ENCODE measurements around the gene UNKL.

UNKL gene

DNA sequence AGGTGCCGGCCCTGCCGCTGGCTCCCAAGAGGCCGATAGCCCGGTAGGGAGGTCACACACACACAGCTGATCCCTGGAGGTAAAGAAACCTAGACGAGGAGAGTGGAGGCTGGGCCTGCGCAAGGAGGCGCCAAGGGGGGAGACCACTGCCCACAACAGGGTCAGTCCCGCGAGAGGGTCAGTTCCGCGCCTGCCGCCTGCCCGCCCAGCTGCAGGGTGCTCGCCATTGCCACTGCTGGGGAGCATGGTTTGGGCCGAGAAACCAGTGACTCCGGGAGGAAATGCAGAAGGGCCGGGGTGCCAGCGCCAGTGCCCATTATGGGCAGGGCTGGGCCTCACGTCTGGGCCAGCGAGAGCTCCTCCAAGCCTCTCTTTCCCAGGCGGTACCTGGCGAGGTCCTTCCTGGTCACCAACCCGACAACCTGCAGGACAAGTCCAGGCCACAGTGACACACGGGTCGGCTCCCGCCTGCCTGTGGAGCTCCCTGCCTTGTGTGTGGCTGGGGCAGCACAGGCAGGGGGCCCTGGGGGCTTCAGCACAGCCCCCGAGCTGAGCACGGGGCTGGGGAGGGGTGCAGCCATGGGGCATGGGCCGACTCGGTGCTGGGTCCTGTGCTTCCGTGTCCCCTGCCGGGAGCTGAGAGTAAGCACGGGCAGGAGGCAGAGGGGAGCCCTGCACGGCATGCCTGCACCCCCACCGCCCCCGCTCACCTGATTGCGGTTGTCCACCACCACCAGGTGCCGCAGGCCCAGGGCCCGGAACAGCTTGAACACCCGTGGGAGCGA is 32.0 kb upstream of the UNKL start:
- TF ChIP-seq, protein P1, sequence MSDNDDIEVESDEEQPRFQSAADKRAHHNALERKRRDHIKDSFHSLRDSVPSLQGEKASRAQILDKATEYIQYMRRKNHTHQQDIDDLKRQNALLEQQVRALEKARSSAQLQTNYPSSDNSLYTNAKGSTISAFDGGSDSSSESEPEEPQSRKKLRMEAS (IDR thresholded peaks at IDR 0.05) = no peak
- no peak for TF ChIP-seq RAD21 (IDR thresholded peaks at IDR 0.05; ENCODE audit: low read depth)

- TF ChIP-seq TCF12 (IDR thresholded peaks at IDR 0.05; ENCODE audit: low read depth) (no peak), ZBTB7A (IDR thresholded peaks at IDR 0.05; ENCODE audit: low read depth) (no peak), CEBPB (IDR thresholded peaks at IDR 0.05) (no peak), NFIC (IDR thresholded peaks at IDR 0.05) (no peak), TEAD4 (IDR thresholded peaks at IDR 0.05) (no peak)
- TF ChIP-seq, protein P2, sequence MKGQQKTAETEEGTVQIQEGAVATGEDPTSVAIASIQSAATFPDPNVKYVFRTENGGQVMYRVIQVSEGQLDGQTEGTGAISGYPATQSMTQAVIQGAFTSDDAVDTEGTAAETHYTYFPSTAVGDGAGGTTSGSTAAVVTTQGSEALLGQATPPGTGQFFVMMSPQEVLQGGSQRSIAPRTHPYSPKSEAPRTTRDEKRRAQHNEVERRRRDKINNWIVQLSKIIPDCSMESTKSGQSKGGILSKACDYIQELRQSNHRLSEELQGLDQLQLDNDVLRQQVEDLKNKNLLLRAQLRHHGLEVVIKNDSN (IDR thresholded peaks at IDR 0.05) = no peak
Observed at GRCh38 chr16:1445518-1446203, 31.2 kb upstream of the UNKL start.

DNA sequence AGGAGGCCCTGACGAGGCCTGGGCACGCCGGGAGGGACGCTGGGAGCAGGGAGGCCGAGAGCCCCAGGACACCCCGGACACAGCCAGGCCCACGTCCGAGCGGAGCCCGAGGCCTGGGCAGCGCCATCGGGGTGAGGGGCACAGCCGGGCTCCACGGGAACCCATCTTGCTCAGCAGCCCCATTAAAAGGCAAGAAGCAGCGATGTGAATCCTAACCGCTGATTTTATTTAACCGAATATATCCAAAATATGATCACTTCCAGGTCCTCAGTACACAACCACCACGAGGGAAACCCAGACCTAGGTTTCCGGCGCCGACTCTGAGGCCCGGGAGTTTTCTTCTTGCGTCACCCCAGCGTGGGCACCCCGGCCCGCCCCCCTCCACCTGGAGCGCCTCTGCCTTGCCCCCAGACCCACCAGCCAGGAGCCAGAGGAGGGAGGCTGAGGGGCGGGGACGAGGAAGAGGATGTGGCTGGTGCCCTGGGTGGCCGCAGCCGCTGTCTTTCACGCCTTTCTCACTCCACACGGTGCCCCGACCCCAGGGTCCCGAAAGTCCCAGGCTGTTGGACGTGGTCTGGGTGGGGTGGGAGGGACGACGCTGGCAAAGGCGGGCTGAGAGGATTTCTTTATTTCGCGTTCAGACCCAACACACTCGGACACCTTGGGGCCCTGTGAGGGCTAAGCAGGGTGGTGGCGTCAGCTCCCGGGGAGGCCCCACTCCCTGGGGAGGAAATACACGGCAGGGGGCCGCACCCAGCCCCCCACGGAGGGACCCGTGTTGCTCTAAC is 30.4 kb upstream of the UNKL start:
- TF ChIP-seq, protein P2 (IDR thresholded peaks at IDR 0.05) = no peak
- TF ChIP-seq TEAD4 (IDR thresholded peaks at IDR 0.05) (no peak), EGR1 (IDR thresholded peaks at IDR 0.05) (no peak), CREB1 (IDR thresholded peaks at IDR 0.05; ENCODE audit: low read depth) (no peak), RAD21 (IDR thresholded peaks at IDR 0.05; ENCODE audit: low read depth) (no peak), ZBTB7A (IDR thresholded peaks at IDR 0.05; ENCODE audit: low read depth) (no peak), TAF1 (IDR thresholded peaks at IDR 0.05; ENCODE audit: low read depth) (no peak), YY1 (IDR thresholded peaks at IDR 0.05; ENCODE audit: low read depth) (no peak), EP300 (IDR thresholded peaks at IDR 0.05; ENCODE audit: borderline replicate concordance) (no peak), FOXM1 (IDR thresholded peaks at IDR 0.05; ENCODE audit: borderline replicate concordance, low read depth) (no peak), TCF12 (IDR thresholded peaks at IDR 0.05; ENCODE audit: low read depth) (no peak), CEBPB (IDR thresholded peaks at IDR 0.05) (no peak)

- TF ChIP-seq TAF1 (IDR thresholded peaks at IDR 0.05; ENCODE audit: low read depth) (no peak), RAD21 (IDR thresholded peaks at IDR 0.05; ENCODE audit: low read depth) (no peak), EGR1 (IDR thresholded peaks at IDR 0.05) (no peak), TEAD4 (IDR thresholded peaks at IDR 0.05) (no peak), ZBTB7A (IDR thresholded peaks at IDR 0.05; ENCODE audit: low read depth) (no peak), CREB1 (IDR thresholded peaks at IDR 0.05; ENCODE audit: low read depth) (no peak)
- TF ChIP-seq, protein P2 (IDR thresholded peaks at IDR 0.05) = no peak
- TF ChIP-seq, protein P3, sequence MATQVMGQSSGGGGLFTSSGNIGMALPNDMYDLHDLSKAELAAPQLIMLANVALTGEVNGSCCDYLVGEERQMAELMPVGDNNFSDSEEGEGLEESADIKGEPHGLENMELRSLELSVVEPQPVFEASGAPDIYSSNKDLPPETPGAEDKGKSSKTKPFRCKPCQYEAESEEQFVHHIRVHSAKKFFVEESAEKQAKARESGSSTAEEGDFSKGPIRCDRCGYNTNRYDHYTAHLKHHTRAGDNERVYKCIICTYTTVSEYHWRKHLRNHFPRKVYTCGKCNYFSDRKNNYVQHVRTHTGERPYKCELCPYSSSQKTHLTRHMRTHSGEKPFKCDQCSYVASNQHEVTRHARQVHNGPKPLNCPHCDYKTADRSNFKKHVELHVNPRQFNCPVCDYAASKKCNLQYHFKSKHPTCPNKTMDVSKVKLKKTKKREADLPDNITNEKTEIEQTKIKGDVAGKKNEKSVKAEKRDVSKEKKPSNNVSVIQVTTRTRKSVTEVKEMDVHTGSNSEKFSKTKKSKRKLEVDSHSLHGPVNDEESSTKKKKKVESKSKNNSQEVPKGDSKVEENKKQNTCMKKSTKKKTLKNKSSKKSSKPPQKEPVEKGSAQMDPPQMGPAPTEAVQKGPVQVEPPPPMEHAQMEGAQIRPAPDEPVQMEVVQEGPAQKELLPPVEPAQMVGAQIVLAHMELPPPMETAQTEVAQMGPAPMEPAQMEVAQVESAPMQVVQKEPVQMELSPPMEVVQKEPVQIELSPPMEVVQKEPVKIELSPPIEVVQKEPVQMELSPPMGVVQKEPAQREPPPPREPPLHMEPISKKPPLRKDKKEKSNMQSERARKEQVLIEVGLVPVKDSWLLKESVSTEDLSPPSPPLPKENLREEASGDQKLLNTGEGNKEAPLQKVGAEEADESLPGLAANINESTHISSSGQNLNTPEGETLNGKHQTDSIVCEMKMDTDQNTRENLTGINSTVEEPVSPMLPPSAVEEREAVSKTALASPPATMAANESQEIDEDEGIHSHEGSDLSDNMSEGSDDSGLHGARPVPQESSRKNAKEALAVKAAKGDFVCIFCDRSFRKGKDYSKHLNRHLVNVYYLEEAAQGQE (IDR thresholded peaks at IDR 0.05; ENCODE audit: low read depth) = no peak
- TF ChIP-seq, protein P1 (IDR thresholded peaks at IDR 0.05) = no peak
Observed at GRCh38 chr16:1443980-1444729, 29.7 kb upstream of the UNKL start, which contains the start of gene CCDC154. TSS of gene CCDC154 (minus strand) at chr16:1444556. CDS start at chr16:1444322, 234 bp downstream.

- no peak for TF ChIP-seq TAF1 (IDR thresholded peaks at IDR 0.05; ENCODE audit: low read depth)
- TF ChIP-seq, protein P1 (IDR thresholded peaks at IDR 0.05) = no peak
- TF ChIP-seq, protein P2 (IDR thresholded peaks at IDR 0.05) = no peak
- no peak for TF ChIP-seq FOXM1 (IDR thresholded peaks at IDR 0.05; ENCODE audit: borderline replicate concordance, low read depth)
- TF ChIP-seq TCF12 (IDR thresholded peaks at IDR 0.05; ENCODE audit: low read depth) = no peak
- no peak for TF ChIP-seq NFIC (IDR thresholded peaks at IDR 0.05)
- TF ChIP-seq RAD21 (IDR thresholded peaks at IDR 0.05; ENCODE audit: low read depth) = no peak
- TF ChIP-seq ZBTB7A (IDR thresholded peaks at IDR 0.05; ENCODE audit: low read depth) = no peak
- no peak for TF ChIP-seq EGR1 (IDR thresholded peaks at IDR 0.05)
- TF ChIP-seq, protein P3 (IDR thresholded peaks at IDR 0.05; ENCODE audit: low read depth) = no peak
- no peak for TF ChIP-seq CEBPB (IDR thresholded peaks at IDR 0.05)
- TF ChIP-seq EP300 (IDR thresholded peaks at IDR 0.05; ENCODE audit: borderline replicate concordance) = no peak
- TF ChIP-seq CREB1 (IDR thresholded peaks at IDR 0.05; ENCODE audit: low read depth) = no peak
- no peak for TF ChIP-seq TEAD4 (IDR thresholded peaks at IDR 0.05)
- TF ChIP-seq YY1 (IDR thresholded peaks at IDR 0.05; ENCODE audit: low read depth) = no peak
Observed at GRCh38 chr16:1443403-1443973, 29.0 kb upstream of the UNKL start.

Data from Ishikawa (cell line).